ENCODE results near the gene PROM1.
A peak's percentile ranks its signal among the peaks of the same experiment; 100 is the strongest.

Gene PROM1

GRCh38 chr4:16023776-16024408 lies 59.9 kb downstream of the PROM1 start:
- DNase-seq = no peak

- DNase-seq = no peak
Measured at GRCh38 chr4:16021804-16022560, 61.8 kb downstream of the PROM1 start.

GRCh38 chr4:16019649-16020048 lies 64.2 kb downstream of the PROM1 start:
- DNase-seq = no peak

- DNase-seq = no peak
Measured at GRCh38 chr4:16018841-16019240, 65.0 kb downstream of the PROM1 start.

GRCh38 chr4:16018061-16018676 lies 65.7 kb downstream of the PROM1 start:
- DNase-seq = no peak

GRCh38 chr4:16016536-16016935 lies 67.3 kb downstream of the PROM1 start:
- no peak for DNase-seq

GRCh38 chr4:16011173-16011572 lies 72.7 kb downstream of the PROM1 start:
- DNase-seq = no peak

GRCh38 chr4:16009153-16009552 lies 74.7 kb downstream of the PROM1 start:
- DNase-seq = no peak

GRCh38 chr4:16007471-16008095 lies 76.2 kb downstream of the PROM1 start:
- DNase-seq = peak; percentile 69

- peak; percentile 78 for DNase-seq
Measured at GRCh38 chr4:16006771-16007446, 76.9 kb downstream of the PROM1 start.

- DNase-seq = no peak
Measured at GRCh38 chr4:16005676-16006075, 78.1 kb downstream of the PROM1 start.

- DNase-seq = peak; percentile 50
Measured at GRCh38 chr4:16001484-16001858, 82.4 kb downstream of the PROM1 start.

- DNase-seq = no peak
Measured at GRCh38 chr4:16000708-16001483, 82.9 kb downstream of the PROM1 start.

- no peak for DNase-seq
Measured at GRCh38 chr4:15996773-15997172, 87.0 kb downstream of the PROM1 start.

- no peak for DNase-seq
Measured at GRCh38 chr4:15995826-15996225, 88.0 kb downstream of the PROM1 start.

GRCh38 chr4:15992167-15992485 lies 91.7 kb downstream of the PROM1 start:
- DNase-seq = no peak

- DNase-seq = no peak
Measured at GRCh38 chr4:15990570-15991285, 93.1 kb downstream of the PROM1 start.

GRCh38 chr4:15989424-15989823 lies 94.4 kb downstream of the PROM1 start:
- DNase-seq = no peak

- DNase-seq = no peak
Measured at GRCh38 chr4:15988222-15988621, 95.6 kb downstream of the PROM1 start.

- DNase-seq = no peak
Measured at GRCh38 chr4:15986907-15987306, 96.9 kb downstream of the PROM1 start.

- DNase-seq = no peak
Measured at GRCh38 chr4:15983610-15984009, 100.2 kb downstream of the PROM1 start.
